Loucy (cell line): ENCODE measurements around the gene HTATIP2.

Experiments
- H2AFZ ChIP-seq: fragments of 200-600 bp; sonication (generic); 2 replicates; pipeline ENCODE4 v1.6.0; 2016; ENCODE audit warnings: antibody characterized with exemption, mild to moderate bottlenecking, low read length, moderate library complexity
- H3F3A ChIP-seq: fragments of 200-600 bp; 2 replicates; pipeline ENCODE4 v1.6.0; 2016; ENCODE audit warnings: antibody characterized with exemption, low read depth, mild to moderate bottlenecking
- H3K27me3 ChIP-seq: fragments of 200-600 bp; sonication (generic); 2 replicates; pipeline ENCODE4 v1.6.1; 2014; ENCODE audit warnings: low read length, mild to moderate bottlenecking; ENCODE audit not compliant: insufficient read depth, poor library complexity, severe bottlenecking
- H3K36me3 ChIP-seq: fragments of 200-600 bp; sonication (generic); 2 replicates; pipeline ENCODE4 v1.6.1; 2016; ENCODE audit warnings: low read length; ENCODE audit not compliant: insufficient read depth
- H3K4me1 ChIP-seq: fragments of 200-600 bp; sonication (generic); 2 replicates; pipeline ENCODE4 v1.5.1; 2014; ENCODE audit warnings: low read length, mild to moderate bottlenecking; ENCODE audit not compliant: insufficient read depth, poor library complexity, severe bottlenecking
- H3K4me2 ChIP-seq: fragments of 200-600 bp; sonication (generic); 2 replicates; pipeline ENCODE4 v1.6.0; 2014; ENCODE audit warnings: antibody characterized with exemption, low read length, low read depth, mild to moderate bottlenecking; ENCODE audit not compliant: poor library complexity, severe bottlenecking
- H3K4me3 ChIP-seq: fragments of 200-600 bp; sonication (generic); 2 replicates; pipeline ENCODE4 v1.5.1; 2014; ENCODE audit warnings: low read length, mild to moderate bottlenecking, mixed read lengths; ENCODE audit not compliant: poor library complexity, severe bottlenecking
- H3K79me2 ChIP-seq: fragments of 200-600 bp; sonication (generic); 2 replicates; pipeline ENCODE4 v1.6.1; 2014; ENCODE audit warnings: low read length; ENCODE audit not compliant: insufficient read depth
- H3K9ac ChIP-seq: fragments of 200-600 bp; sonication (generic); 2 replicates; pipeline ENCODE4 v1.6.0; 2014; ENCODE audit warnings: mild to moderate bottlenecking, low read depth, low read length, moderate library complexity; ENCODE audit not compliant: poor library complexity, severe bottlenecking
- H3K9me2 ChIP-seq: fragments of 200-600 bp; sonication (generic); replicated peaks from 2 replicates; pipeline ENCODE4 v1.6.1; 2016; ENCODE audit warnings: low read depth, low read length, mixed read lengths
- H3K9me3 ChIP-seq: fragments of 200-600 bp; sonication (generic); 2 replicates; pipeline ENCODE4 v1.6.1; 2014; ENCODE audit warnings: mild to moderate bottlenecking, antibody characterized with exemption, low read length, low read depth; ENCODE audit not compliant: insufficient read depth
- H4K20me1 ChIP-seq: fragments of 200-600 bp; sonication (generic); 2 replicates; pipeline ENCODE4 v1.6.0; 2014; ENCODE audit warnings: antibody characterized with exemption, low read length, mild to moderate bottlenecking; ENCODE audit not compliant: insufficient read depth, poor library complexity, severe bottlenecking
- EZH2phosphoT487 ChIP-seq: fragments of 200-600 bp; IDR thresholded peaks from 2 replicates; pipeline ENCODE4 v1.6.1; 2018; ENCODE audit warnings: antibody characterized with exemption, mild to moderate bottlenecking, moderate library complexity, borderline replicate concordance
- TF ChIP-seq, protein P1 (sequence below): fragments of 200-600 bp; sonication (generic); conservative IDR thresholded peaks from 2 replicates; pipeline ENCODE4 v1.5.1; 2014; ENCODE audit warnings: mild to moderate bottlenecking, antibody characterized with exemption, low read length

Gene HTATIP2

DNA sequence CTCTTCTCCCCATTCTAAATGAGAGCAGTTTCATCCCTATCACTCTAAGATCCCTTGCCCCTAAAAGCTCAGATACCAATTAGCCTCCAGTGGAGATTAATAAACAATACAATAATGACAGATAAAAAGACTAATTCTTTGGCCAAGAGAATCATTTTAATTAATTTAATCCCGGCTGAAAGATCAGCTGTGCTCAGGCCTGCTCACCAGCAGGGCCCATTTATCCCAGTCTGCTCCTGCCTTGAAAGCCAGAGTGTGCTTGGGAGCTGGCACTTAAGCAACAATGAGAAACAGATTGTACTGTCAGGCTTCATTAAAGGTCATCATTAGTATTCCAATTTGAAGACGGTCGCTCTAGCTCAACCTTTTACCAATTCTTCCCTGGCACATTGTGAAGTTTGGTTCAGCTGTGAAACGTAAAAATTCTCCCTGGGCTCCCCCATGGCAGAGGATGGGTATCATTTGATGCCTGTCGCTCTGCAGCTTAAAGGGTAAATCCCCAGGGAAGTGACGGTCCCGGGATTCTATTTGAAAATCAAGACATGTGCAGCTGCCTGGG lies 36.1 kb upstream of the HTATIP2 start:
- H3K9ac ChIP-seq: no peak overlapping the region
- H3K27me3 ChIP-seq: no peaks in the 10 kb centered on the region
- H2AFZ ChIP-seq: no peak overlapping the region
- H3K36me3 ChIP-seq: no peaks in the 10 kb centered on the region
- H3K4me1 ChIP-seq: no peaks in the 10 kb centered on the region
- H3K79me2 ChIP-seq: no peaks in the 10 kb centered on the region
- H4K20me1 ChIP-seq: no peaks in the 10 kb centered on the region
- H3K4me2 ChIP-seq: no peak overlapping the region
- H3K9me3 ChIP-seq: no peaks in the 10 kb centered on the region
- H3K4me3 ChIP-seq: no peak overlapping the region
- no peaks in the 10 kb centered on the region for H3F3A ChIP-seq
- no peaks in the 10 kb centered on the region for H3K9me2 ChIP-seq
- no peak for TF ChIP-seq EZH2phosphoT487
- TF ChIP-seq, protein P1, sequence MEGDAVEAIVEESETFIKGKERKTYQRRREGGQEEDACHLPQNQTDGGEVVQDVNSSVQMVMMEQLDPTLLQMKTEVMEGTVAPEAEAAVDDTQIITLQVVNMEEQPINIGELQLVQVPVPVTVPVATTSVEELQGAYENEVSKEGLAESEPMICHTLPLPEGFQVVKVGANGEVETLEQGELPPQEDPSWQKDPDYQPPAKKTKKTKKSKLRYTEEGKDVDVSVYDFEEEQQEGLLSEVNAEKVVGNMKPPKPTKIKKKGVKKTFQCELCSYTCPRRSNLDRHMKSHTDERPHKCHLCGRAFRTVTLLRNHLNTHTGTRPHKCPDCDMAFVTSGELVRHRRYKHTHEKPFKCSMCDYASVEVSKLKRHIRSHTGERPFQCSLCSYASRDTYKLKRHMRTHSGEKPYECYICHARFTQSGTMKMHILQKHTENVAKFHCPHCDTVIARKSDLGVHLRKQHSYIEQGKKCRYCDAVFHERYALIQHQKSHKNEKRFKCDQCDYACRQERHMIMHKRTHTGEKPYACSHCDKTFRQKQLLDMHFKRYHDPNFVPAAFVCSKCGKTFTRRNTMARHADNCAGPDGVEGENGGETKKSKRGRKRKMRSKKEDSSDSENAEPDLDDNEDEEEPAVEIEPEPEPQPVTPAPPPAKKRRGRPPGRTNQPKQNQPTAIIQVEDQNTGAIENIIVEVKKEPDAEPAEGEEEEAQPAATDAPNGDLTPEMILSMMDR: no peak

DNA sequence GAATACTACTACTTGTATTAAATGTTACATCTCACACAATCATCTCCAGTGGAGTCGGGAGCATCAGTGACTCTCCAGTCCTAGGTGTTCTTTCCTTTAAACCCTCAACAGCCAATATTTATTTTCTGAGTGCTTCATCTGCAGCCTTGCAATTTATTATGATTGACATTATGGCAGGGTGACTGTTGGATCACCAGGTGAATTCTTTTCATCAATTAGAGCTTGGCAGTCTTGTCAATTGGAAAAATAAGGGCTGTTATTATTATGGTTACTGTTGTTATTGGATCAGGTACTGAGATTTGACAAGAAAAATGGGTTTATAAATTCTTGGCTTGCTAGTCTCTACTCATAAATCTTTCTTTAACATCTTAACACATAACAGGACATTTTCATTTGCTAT lies 27.5 kb upstream of the HTATIP2 start:
- TF ChIP-seq, protein P1: no peak
- no peak for TF ChIP-seq EZH2phosphoT487
- Histone ChIP-seq H3K9ac (no peak overlapping the region), H3K27me3 (no peaks in the 10 kb centered on the region)

DNA sequence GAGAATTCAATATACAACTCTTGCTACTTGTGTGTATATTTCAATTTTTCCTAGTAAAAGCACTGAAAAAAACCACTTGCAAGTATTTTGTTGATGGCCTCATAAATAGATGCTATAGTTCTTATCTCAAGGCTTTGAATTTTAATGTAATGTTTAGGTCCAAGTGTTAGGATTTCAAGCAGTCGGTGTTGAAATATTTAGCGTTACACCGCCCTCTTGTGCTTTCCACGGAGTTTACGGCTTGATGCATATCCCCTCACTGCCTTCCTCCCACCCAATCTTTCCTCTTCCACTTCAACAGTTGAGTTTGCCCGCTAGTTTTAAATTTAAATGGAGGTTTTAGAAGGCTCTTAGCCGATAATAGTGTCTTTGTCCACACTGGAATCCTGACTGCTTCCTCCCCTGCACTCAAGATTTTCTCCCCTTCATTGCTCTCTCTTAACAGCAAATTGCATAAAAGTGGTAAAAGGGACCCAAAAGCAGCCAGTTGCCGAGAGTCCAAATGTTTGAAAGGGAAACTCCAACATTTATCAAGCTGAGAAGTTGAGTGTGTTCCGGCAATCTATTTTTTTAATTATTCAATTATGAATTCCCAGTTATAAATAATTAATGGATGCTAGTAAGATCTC lies 25.9 kb upstream of the HTATIP2 start:
- no peaks in the 10 kb centered on the region for H3K36me3 ChIP-seq
- H3K4me1 ChIP-seq: no peaks in the 10 kb centered on the region
- no peaks in the 10 kb centered on the region for H3K27me3 ChIP-seq
- H3K4me3 ChIP-seq: no peak overlapping the region
- H3F3A ChIP-seq: no peaks in the 10 kb centered on the region
- H3K9me2 ChIP-seq: no peaks in the 10 kb centered on the region
- no peak for TF ChIP-seq EZH2phosphoT487
- TF ChIP-seq, protein P1: peak; percentile 71
- H3K9me3 ChIP-seq: no peaks in the 10 kb centered on the region
- H3K4me2 ChIP-seq: no peak overlapping the region
- no peak overlapping the region for H2AFZ ChIP-seq
- no peaks in the 10 kb centered on the region for H3K79me2 ChIP-seq
- no peaks in the 10 kb centered on the region for H4K20me1 ChIP-seq
- no peak overlapping the region for H3K9ac ChIP-seq

More for the DNA sequence above, 27.5 kb upstream of the HTATIP2 start:
- Histone ChIP-seq H4K20me1 (no peaks in the 10 kb centered on the region), H3K4me2 (no peak overlapping the region), H3F3A (no peaks in the 10 kb centered on the region), H3K4me3 (no peak overlapping the region), H3K36me3 (no peaks in the 10 kb centered on the region), H3K4me1 (no peaks in the 10 kb centered on the region), H3K79me2 (no peaks in the 10 kb centered on the region), H2AFZ (no peak overlapping the region), H3K9me2 (no peaks in the 10 kb centered on the region), H3K9me3 (no peaks in the 10 kb centered on the region)
